Measurements from ENCODE around the gene ATP6V1G3.
"Not testable (repeated sequence)": the region's sequence is repeated elsewhere in the genome, so short reads cannot be mapped to it uniquely, and the experiment has no call there.

ATP6V1G3 gene

DNA sequence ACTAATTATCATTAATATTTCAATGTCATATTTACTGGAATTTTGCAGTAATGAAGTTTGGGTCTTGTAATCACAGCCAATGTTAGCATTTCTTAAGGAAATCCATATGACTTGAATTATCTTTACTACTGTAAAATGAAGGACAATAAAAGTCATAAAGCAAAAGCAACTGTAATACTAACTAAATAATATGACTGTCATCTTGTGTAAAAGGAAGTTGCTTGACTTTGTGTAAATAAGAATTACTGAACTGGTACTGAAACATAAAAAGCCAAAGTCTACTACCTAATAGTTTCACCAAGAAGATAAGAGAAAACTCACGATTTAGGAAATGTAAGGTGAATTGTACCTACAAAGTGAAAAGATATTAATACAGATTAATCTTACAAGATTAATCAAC lies 57.5 kb downstream of the ATP6V1G3 start:
- Histone ChIP-seq H3K4me3 (ENCODE audit: low read length) (no peak overlapping the region), H3K36me3 (ENCODE audit: control insufficient read depth, insufficient read depth, low read length) (no peaks in the 10 kb centered on the region), H3K4me1 (ENCODE audit: control insufficient read depth, insufficient read depth, low read length) (no peaks in the 10 kb centered on the region), H3K27ac (ENCODE audit: low read length) (no peak overlapping the region), H3K27me3 (ENCODE audit: control insufficient read depth, insufficient read depth, low read length) (no peaks in the 10 kb centered on the region), H3K9me3 (ENCODE audit: control insufficient read depth, insufficient read depth, low read length) (no peaks in the 10 kb centered on the region)
- no peak for DNase-seq (ENCODE audit: low read depth, low spot score)
- WGBS (ENCODE audit: insufficient coverage, insufficient read length): no CpG with 5 or more reads among the region's 1 CpG

DNA sequence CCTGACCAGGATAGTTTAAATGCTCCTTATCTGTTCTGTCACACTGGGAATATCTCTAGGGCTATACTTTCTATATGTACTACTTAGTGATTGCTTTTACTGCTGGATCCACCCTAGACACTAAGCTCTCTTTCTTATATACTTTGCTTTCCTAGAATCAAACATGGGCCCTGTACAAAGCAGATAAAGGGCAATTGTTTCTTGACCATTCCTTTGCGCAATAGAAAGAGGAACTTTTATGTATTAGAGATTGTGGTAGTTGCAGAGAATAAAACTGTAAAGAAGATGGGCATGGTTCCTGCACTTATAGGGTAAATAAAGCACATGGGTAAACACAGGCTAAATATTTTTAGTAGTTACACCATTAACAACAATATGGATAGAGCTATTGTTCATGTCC lies 58.8 kb downstream of the ATP6V1G3 start:
- H3K4me3 ChIP-seq (ENCODE audit: low read length): no peak overlapping the region
- H3K9me3 ChIP-seq (ENCODE audit: control insufficient read depth, insufficient read depth, low read length): no peaks in the 10 kb centered on the region
- H3K27me3 ChIP-seq (ENCODE audit: control insufficient read depth, insufficient read depth, low read length): no peaks in the 10 kb centered on the region
- no CpG with 5 or more reads among the region's 1 CpG for WGBS (ENCODE audit: insufficient coverage, insufficient read length)
- H3K4me1 ChIP-seq (ENCODE audit: control insufficient read depth, insufficient read depth, low read length): no peaks in the 10 kb centered on the region
- H3K36me3 ChIP-seq (ENCODE audit: control insufficient read depth, insufficient read depth, low read length): no peaks in the 10 kb centered on the region
- DNase-seq (ENCODE audit: low read depth, low spot score): no peak
- H3K27ac ChIP-seq (ENCODE audit: low read length): no peak overlapping the region

DNA sequence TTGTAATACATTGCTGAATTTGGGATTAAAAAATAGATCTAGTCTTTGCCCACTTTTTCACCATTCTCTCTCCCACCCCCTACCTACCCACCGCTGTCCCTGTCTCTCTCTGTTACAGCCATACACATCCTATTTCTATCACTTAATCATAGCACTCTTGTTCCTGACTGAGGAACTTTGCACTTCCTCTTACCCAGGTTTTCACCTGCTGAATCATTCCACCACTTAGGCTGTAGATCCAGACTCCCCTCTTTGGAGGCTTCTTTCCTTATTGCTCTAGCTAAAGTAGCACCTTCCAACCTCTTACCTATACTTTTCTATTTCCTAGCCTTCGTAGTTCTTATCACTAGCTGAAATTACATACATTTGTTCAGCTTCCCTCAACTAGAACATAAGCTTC lies 59.6 kb downstream of the ATP6V1G3 start:
- no peak for DNase-seq (ENCODE audit: low read depth, low spot score)
- Histone ChIP-seq H3K27ac (ENCODE audit: low read length) (no peak overlapping the region), H3K27me3 (ENCODE audit: control insufficient read depth, insufficient read depth, low read length) (no peaks in the 10 kb centered on the region), H3K4me3 (ENCODE audit: low read length) (no peak overlapping the region), H3K36me3 (ENCODE audit: control insufficient read depth, insufficient read depth, low read length) (no peaks in the 10 kb centered on the region), H3K9me3 (ENCODE audit: control insufficient read depth, insufficient read depth, low read length) (no peaks in the 10 kb centered on the region), H3K4me1 (ENCODE audit: control insufficient read depth, insufficient read depth, low read length) (no peaks in the 10 kb centered on the region)
- no CpG with 5 or more reads among the region's 2 CpGs for whole genome bisulfite sequencing (ENCODE audit: insufficient coverage, insufficient read length)

DNA sequence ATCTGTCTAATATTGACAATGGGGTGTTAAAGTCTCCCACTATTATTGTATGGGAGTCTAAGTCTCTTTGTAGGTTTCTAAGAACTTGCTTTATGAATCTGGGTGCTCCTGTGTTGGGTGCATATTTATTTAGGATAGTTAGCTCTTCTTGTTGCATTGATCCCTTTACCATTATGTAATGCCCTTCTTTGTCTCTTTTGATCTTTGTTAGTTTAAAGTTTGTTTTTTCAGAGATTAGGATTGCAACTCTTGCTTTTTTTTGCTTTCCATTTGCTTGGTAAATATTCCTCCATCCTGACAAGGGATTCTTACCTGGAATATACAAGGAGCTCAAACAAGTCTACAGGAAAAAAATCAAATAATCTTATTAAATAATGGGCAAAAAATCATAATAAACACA lies 63.1 kb downstream of the ATP6V1G3 start:
- H3K36me3 ChIP-seq (ENCODE audit: control insufficient read depth, insufficient read depth, low read length); H3K4me3 ChIP-seq (ENCODE audit: low read length); H3K27ac ChIP-seq (ENCODE audit: low read length); H3K9me3 ChIP-seq (ENCODE audit: control insufficient read depth, insufficient read depth, low read length); H3K27me3 ChIP-seq (ENCODE audit: control insufficient read depth, insufficient read depth, low read length); H3K4me1 ChIP-seq (ENCODE audit: control insufficient read depth, insufficient read depth, low read length); DNase-seq (ENCODE audit: low read depth, low spot score): not testable (repeated sequence)

All from iPS DF 6.9 (cell line).